ENCODE data around the gene MCTP2. TPM values are rescaled to one million over a fixed set of nuclear protein-coding genes. Genes with fewer than 3 reads are reported as not detected.

Gene MCTP2
- total and polyA plus RNA-seq, 2 of the 8 experiments (the other 6 are each of a cell fraction or from before 2014, with no cell fraction given): 3.4 to 4.5 TPM

GRCh38 chr15:94360251-94360685 lies 128.9 kb downstream of the MCTP2 start (continued):
- TF ChIP-seq, protein P1, sequence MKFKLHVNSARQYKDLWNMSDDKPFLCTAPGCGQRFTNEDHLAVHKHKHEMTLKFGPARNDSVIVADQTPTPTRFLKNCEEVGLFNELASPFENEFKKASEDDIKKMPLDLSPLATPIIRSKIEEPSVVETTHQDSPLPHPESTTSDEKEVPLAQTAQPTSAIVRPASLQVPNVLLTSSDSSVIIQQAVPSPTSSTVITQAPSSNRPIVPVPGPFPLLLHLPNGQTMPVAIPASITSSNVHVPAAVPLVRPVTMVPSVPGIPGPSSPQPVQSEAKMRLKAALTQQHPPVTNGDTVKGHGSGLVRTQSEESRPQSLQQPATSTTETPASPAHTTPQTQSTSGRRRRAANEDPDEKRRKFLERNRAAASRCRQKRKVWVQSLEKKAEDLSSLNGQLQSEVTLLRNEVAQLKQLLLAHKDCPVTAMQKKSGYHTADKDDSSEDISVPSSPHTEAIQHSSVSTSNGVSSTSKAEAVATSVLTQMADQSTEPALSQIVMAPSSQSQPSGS (IDR thresholded peaks at IDR 0.05; ENCODE audit: low read length): no peak
- TF ChIP-seq JUN (IDR thresholded peaks at IDR 0.05; ENCODE audit: low read depth, low read length) (no peak), RNF2 (IDR thresholded peaks at IDR 0.05; ENCODE audit: borderline replicate concordance, low read depth, low read length, missing control alignments, poor library complexity, severe bottlenecking) (no peak), ASH2L (IDR thresholded peaks at IDR 0.05; ENCODE audit: low read length) (no peak)
